HPDE6-E6E7 (cell line): ENCODE measurements around the gene OR1A2.
"Not testable (repeated sequence)": the region's sequence is repeated elsewhere in the genome, so short reads cannot be mapped to it uniquely, and the experiment has no call there.

Experiments used
- DNase-seq: peaks from one replicate; pipeline ENCODE4 v3.0.0; 2011; ENCODE audit warnings: missing footprints; ENCODE audit errors: extremely low spot score

OR1A2 gene

DNA sequence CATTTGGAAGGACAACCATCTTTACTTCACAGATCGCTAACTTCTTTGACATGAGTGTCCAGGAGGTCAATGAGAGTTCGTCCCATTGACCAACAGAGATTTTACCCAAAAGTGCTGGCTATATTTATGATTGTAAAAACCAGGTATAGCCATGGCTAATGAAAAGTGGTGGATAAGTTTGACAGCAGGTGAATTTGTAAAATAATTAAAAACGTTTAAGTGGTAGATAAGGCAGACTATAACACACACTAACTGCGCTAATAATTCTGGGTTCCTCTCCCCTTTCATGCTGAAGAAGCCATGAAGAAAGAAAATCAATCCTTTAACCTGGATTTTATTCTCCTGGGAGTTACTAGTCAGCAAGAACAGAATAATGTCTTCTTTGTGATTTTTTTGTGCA, at the start of gene OR1A2:
TSS of gene OR1A2 (plus strand) at position 301 of the 400 bp plus-strand sequence. CDS start at position 301, 0 bp downstream.
- no peak for DNase-seq

GRCh38 chr17:3157218-3157617, 40.1 kb upstream of the OR1A2 start:
- no peak for DNase-seq

DNA sequence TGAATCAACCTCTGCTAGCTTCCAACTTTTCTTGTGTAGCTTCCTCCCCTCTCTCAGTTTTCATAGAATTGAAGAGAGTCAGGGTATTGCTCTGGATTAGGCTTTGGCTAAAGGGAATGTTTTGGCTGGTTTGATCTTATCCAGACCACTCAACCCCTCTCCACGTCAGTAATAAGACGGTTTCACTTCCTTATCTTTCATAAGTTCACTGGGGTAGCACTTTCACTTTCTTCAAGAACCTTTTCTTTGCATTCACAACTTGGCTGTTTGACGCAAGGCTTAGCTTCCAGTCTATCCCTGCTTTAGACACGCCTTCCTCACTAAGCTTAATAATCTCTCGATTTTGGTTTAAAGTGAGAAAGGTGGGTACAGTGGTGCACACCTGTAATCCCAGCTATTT, 29.7 kb upstream of the OR1A2 start:
- DNase-seq = no peak

DNA sequence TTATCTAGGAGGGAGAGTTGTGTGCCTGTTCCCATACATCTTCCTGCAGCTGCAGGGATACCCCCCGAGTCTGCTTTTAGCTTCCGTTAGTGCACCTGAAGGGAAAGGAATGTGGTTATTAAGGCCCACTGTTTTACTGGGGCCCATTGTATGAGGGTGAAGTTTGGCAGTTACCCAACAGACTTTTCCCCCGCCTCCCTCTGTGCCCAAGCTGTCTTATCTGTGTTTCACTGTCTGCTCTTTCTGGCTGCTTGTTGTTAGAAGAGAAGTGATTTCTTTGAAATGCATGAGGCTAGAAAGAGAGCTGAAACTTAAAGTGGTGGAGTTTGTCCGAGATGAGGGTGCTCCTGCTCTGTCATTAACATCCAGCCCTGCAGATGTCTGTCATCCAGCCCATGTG, 7.4 kb upstream of the OR1A2 start:
- no peak for DNase-seq

DNA sequence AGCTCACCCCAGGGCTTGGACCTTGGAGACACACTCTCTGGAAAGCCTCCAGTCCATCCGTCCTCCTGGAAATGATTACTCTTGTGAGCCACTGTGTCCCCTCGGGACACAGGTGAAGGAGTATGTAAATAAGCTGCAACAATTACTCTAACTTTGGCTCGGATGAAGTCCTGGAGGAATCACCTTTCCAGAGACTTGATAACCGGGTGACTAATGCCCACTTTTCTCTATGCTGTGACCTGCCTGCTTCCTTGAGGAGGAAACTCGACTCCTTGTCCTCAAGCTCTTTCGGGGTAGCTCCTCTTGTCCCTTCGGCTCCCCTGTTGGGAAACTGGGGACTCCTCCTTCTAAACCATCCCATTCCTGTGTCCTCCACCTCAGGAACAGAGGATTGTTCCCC, 10.0 kb downstream of the OR1A2 start, which contains the start of gene OR1A1:
TSS of gene OR1A1 (plus strand) at position 301 of the 400 bp plus-strand sequence. CDS start 7,954 bp downstream, outside the sequence.
- no peak for DNase-seq

DNA sequence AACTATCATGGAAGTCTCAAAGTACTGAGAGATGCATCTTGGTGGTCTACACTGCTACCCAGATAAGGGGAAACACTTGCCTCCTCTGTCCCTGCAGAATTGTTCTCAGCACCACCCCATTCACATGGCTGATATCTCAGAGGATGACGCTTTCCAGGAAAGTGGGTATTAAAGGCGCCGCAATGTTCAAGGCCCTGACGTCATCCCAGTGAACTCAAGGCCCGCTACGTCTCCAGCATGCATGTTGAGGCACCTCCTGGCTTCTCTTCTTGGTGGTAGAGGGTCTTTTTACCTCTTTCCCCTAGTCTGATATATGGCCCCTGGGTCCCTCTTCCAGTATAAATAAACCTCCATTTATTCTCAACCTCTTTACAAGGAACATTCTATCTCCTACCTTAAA, 11.2 kb downstream of the OR1A2 start:
- no peak for DNase-seq

DNA sequence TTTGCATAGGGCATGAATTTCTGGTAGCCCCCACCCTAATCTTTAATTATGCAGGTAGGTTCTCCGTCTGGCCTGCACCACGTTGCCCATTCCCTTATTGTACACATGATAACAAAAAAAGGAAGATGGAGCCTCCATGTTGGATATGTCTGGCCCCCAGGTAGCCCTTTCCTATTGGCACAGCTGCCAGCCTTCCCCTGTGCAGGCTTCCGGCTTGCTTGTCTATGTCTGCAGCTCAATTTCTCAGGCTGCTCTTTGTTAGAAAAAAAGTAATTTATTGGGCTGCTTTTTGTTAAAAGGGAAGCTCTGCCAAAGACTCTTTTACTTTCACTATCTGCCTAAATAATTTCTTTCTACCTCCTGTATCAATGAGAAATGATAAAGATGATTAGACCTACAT, 15.7 kb downstream of the OR1A2 start:
- no peak for DNase-seq

DNA sequence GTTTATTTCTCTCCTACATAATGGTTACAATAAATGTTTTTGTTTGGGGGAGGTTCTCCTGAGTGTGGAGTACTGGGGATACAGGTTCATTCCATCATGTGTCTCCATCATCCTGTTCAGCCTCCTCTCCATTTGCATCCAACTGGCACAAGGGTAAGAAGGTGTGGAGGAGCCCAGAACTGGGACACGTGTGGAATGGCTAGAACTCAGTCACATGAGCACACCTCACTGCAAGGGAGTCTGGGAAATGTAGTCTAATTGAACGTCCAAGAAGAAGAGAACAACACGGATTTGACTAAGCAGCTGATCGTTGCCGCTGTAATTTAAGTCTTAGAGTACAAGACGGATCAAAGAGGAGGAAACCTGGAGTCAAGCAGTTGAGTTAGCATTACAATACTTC, 16.3 kb downstream of the OR1A2 start:
- no peak for DNase-seq

DNA sequence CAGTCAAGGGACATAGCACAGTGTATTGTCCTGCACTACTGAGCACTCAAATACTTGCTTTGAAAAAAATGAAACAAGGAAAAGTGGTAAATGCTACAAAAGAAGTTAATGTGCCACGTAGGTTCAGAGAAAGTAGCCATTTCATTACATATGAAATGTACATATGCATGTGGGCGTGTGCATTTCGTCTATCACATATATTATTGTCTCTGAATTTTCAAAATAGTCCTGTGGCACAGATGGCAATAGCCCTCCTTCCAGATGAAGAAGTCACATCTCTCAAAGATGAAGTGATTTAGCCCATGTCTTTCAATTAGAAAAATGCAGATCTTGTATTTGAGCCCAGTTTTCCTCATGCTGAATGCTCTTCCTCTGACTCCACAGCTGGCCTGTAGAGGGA, 22.7 kb downstream of the OR1A2 start:
- DNase-seq = not testable (repeated sequence)

GRCh38 chr17:3221850-3222249, 24.5 kb downstream of the OR1A2 start:
- DNase-seq = no peak

- no peak for DNase-seq
These were observed 25.2 kb downstream of the OR1A2 start for GRCh38 chr17:3222505-3222904.

DNA sequence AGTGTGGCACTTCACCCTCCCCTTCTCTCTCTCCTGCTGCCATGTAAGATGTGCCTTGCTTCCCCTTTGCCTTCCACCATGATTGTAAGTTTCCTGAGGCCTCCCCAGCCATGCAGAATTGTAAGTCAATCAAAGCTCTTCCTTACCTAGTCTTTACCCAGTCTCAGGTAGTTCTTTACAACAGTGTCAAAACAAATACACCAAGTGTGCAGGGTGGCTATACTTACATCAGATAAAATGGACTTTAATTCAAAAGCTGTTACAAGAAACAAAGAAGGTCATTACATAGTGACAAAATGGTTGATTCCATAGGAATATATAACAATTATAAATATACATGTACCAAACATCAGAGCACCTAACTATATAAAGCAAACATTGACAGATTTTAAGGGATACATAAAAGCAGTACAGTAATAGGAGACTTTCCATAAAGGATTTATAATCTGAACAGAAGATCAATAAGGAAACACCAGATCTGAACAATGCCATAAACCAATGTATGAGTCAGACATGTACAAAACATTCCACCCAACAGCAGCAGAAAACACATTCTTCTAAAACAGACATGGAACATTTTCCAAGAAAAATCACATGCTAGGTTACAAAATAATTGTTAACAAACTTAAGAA, 27.5 kb downstream of the OR1A2 start:
- DNase-seq = not testable (repeated sequence)

DNA sequence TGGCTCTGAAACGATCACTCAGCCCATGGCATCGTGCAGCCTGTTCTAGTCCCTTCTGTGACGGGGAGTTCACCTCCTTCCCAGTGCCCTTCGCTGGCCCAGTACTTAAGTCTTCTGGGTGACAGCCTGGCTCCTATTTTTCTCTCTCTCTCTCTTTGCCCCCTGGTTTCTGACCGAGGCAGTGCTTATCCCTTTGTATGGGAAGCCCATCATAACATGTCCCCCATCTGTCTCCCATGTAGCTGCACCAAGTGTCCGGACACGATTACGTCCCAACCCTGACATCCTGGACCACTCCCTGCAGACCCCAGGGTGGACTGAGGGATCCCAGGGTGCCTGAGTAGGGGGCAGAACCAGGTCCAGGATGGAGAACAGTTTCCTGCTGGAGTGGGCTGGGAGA, 35.0 kb downstream of the OR1A2 start:
- DNase-seq = not testable (repeated sequence)

- not testable (repeated sequence) for DNase-seq
These were observed 41.4 kb downstream of the OR1A2 start for GRCh38 chr17:3238685-3239084.

GRCh38 chr17:3241044-3241443, 43.7 kb downstream of the OR1A2 start:
- not testable (repeated sequence) for DNase-seq

DNA sequence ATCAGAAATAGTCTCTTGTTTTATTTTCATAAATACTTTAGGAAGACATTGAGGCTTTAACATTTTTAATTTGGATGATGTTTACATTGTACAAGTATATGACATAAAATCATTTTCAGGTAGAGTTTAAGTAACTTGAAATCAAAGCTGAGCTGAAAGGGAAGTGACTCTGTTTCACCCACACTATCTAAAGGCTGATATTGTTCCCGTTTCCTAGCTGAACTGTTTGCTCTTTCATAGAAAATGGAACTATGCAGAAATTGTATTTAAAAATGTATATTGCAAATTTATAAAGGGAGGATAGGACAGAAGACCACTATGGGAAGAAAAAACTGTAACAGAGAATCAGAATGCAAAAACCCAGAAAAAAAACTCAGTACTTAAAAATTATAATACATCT, 47.5 kb downstream of the OR1A2 start:
- DNase-seq = not testable (repeated sequence)
